Activated CD4-positive, alpha-beta T cell treated with anti-CD3 and anti-CD28 coated beads, Interleukin-2, amount 50 U/mL, for 16 hours (primary cell): ENCODE results near the gene PDE8A.
A peak's percentile ranks its signal among the peaks of the same experiment; 100 is the strongest.

Source experiments
- DNase-seq: peaks from one replicate; pipeline ENCODE4 v3.0.0-alpha.2; 2020

Gene PDE8A

GRCh38 chr15:84981711-84982300, at the start of gene PDE8A:
TSS of gene PDE8A (plus strand) at chr15:84981856. CDS start at chr15:84982163, 307 bp downstream.
- peak; percentile 50 for DNase-seq

GRCh38 chr15:84934942-84935729, 46.5 kb upstream of the PDE8A start:
- DNase-seq: no peak

GRCh38 chr15:84937144-84937543, 44.5 kb upstream of the PDE8A start:
- DNase-seq: no peak

- no peak for DNase-seq
Measured at GRCh38 chr15:84938726-84939125, 42.9 kb upstream of the PDE8A start.

GRCh38 chr15:84940399-84940798, 41.3 kb upstream of the PDE8A start:
- DNase-seq: no peak

GRCh38 chr15:84942456-84942855, 39.2 kb upstream of the PDE8A start:
- DNase-seq: no peak

GRCh38 chr15:84944311-84944710, 37.3 kb upstream of the PDE8A start:
- DNase-seq: no peak

- DNase-seq: no peak
Measured at GRCh38 chr15:84944861-84945260, 36.8 kb upstream of the PDE8A start.

GRCh38 chr15:84946772-84947489, 34.7 kb upstream of the PDE8A start:
- DNase-seq: no peak

- DNase-seq: no peak
Measured at GRCh38 chr15:84947947-84948830, 33.5 kb upstream of the PDE8A start.

GRCh38 chr15:84949043-84949442, 32.6 kb upstream of the PDE8A start:
- no peak for DNase-seq

- DNase-seq: no peak
Measured at GRCh38 chr15:84949845-84950569, 31.6 kb upstream of the PDE8A start.

- DNase-seq: no peak
Measured at GRCh38 chr15:84950570-84951111, 31.0 kb upstream of the PDE8A start.

- no peak for DNase-seq
Measured at GRCh38 chr15:84951736-84952135, 29.9 kb upstream of the PDE8A start.

GRCh38 chr15:84953136-84953535, 28.5 kb upstream of the PDE8A start:
- DNase-seq: no peak

GRCh38 chr15:84953726-84954125, 27.9 kb upstream of the PDE8A start:
- no peak for DNase-seq

GRCh38 chr15:84955089-84955848, 26.4 kb upstream of the PDE8A start:
- no peak for DNase-seq

GRCh38 chr15:84956199-84956598, 25.5 kb upstream of the PDE8A start:
- DNase-seq: no peak

GRCh38 chr15:84960391-84961113, 21.1 kb upstream of the PDE8A start:
- DNase-seq: no peak

GRCh38 chr15:84961114-84961452, 20.6 kb upstream of the PDE8A start:
- no peak for DNase-seq

- DNase-seq: no peak
Measured at GRCh38 chr15:84961707-84962106, 19.9 kb upstream of the PDE8A start.
